ENCODE measurements around the gene DOC2B.

GRCh38 chr17:142876-143784 is 38.3 kb downstream of the DOC2B start:
- TF ChIP-seq CTCF (IDR thresholded peaks at IDR 0.05) (no peak), POLR2AphosphoS5 (IDR thresholded peaks at IDR 0.05) (no peak)

Data from gastroesophageal sphincter (tissue), 3 donors.